ENCODE results near the gene FAM236D. TPM values are rescaled to one million over a fixed set of nuclear protein-coding genes. Genes with fewer than 3 reads are reported as not detected.

The FAM236D gene
- polyA plus RNA-seq, 1 experiment = not detected

Other genes starting within 250 kb of the FAM236D start
- 14.9 and 20.6 TPM in 2 replicates for gene HDAC8, start 235.4 kb downstream of the FAM236D start, polyA plus RNA-seq (2011; rRNA removed)
- 1.5 and 2.2 TPM in 2 replicates for gene PHKA1, start 93.9 kb downstream of the FAM236D start, polyA plus RNA-seq (2011; rRNA removed)
- gene DMRTC1B, start 31.3 kb downstream of the FAM236D start, polyA plus RNA-seq (2011; rRNA removed) = not detected in 2 replicates
- not detected in 2 replicates for gene FAM236B, start 25.6 kb downstream of the FAM236D start, polyA plus RNA-seq (2011; rRNA removed)
- gene FAM236C, start 104.4 kb upstream of the FAM236D start, polyA plus RNA-seq (2011; rRNA removed) = not detected in 2 replicates
- gene FAM236A, start 130.0 kb upstream of the FAM236D start, polyA plus RNA-seq (2011; rRNA removed) = not detected in 2 replicates
- not detected in 2 replicates for gene DMRTC1, start 135.6 kb upstream of the FAM236D start, polyA plus RNA-seq (2011; rRNA removed)
- not detected in 2 replicates for gene PABPC1L2B, start 194.7 kb upstream of the FAM236D start, polyA plus RNA-seq (2011; rRNA removed)

Measured in BJ (cell line).